CD14-positive monocyte (primary cell): ENCODE results near the gene IER5. TPM values are rescaled to one million over a fixed set of nuclear protein-coding genes. Genes with fewer than 3 reads are reported as not detected.

Experiments used
- DNase-seq, 3 donors: peaks; one replicate each; pipeline ENCODE4 v3.0.0-alpha.2; 2011 to 2022
- H2AFZ ChIP-seq: 2 replicates; pipeline ENCODE4 v1.6.0; 2012; ENCODE audit warnings: mild to moderate bottlenecking, low read depth, low read length, inconsistent platforms; ENCODE audit not compliant: insufficient read depth, poor library complexity, severe bottlenecking
- H3K27ac ChIP-seq, 2 donors: 1 replicate in 1 of 2; 2 replicates in 1 of 2; pipeline ENCODE4 v1.5.1; 2012 to 2013; ENCODE audit warnings: low read length in 2 of 2, control low read depth in 1 of 2, inconsistent platforms in 1 of 2, low read depth in 1 of 2, mild to moderate bottlenecking in 1 of 2
- H3K27me3 ChIP-seq, 2 donors: one replicate each; pipeline versions ENCODE4 v1.6.0 to v1.6.1; 2011 to 2013; ENCODE audit warnings: low read length in 2 of 2; ENCODE audit not compliant: control insufficient read depth in 2 of 2, insufficient read depth in 2 of 2
- H3K36me3 ChIP-seq, 2 donors: replicated peaks in 1 of 2; 1 replicate in 1 of 2; 2 replicates in 1 of 2; pipeline versions ENCODE4 v1.5.1 to v1.6.1; 2012 to 2013; ENCODE audit warnings: low read length in 2 of 2, control low read depth in 1 of 2, inconsistent platforms in 1 of 2, mild to moderate bottlenecking in 1 of 2; ENCODE audit not compliant: insufficient read depth in 2 of 2, control insufficient read depth in 1 of 2
- H3K4me1 ChIP-seq, 2 donors: 1 replicate in 1 of 2; 2 replicates in 1 of 2; pipeline versions ENCODE4 v1.5.1 to v1.6.1; 2012 to 2013; ENCODE audit warnings: low read length in 2 of 2, control low read depth in 1 of 2, inconsistent platforms in 1 of 2, mild to moderate bottlenecking in 1 of 2, moderate library complexity in 1 of 2; ENCODE audit not compliant: insufficient read depth in 2 of 2, control insufficient read depth in 1 of 2
- H3K4me2 ChIP-seq: replicated peaks from 2 replicates; pipeline ENCODE3; 2012; ENCODE audit warnings: low read length, moderate library complexity, mild to moderate bottlenecking; ENCODE audit not compliant: poor library complexity, severe bottlenecking; ENCODE audit errors: extremely low read depth
- H3K4me3 ChIP-seq, 3 experiments: fragments of 200-600 bp in 1 of 3; sonication (generic) in 1 of 3; replicated peaks in 1 of 3; 1 replicate in 2 of 3; 2 replicates in 1 of 3; pipeline ENCODE4 v1.5.1; 2011 to 2013; ENCODE audit warnings: low read length in 3 of 3, mild to moderate bottlenecking in 3 of 3, control low read depth in 2 of 3, low read depth in 2 of 3, inconsistent platforms in 1 of 3, moderate library complexity in 1 of 3
- H3K79me2 ChIP-seq: 2 replicates; pipeline ENCODE4 v1.6.0; 2012; ENCODE audit warnings: mild to moderate bottlenecking, control low read depth, inconsistent platforms, low read length, moderate library complexity; ENCODE audit not compliant: insufficient read depth
- H3K9ac ChIP-seq: 2 replicates; pipeline ENCODE4 v1.6.0; 2017; ENCODE audit warnings: low read length, mild to moderate bottlenecking; ENCODE audit not compliant: insufficient read depth, poor library complexity, severe bottlenecking
- H3K9me3 ChIP-seq, 2 donors: replicated peaks in 1 of 2; 1 replicate in 1 of 2; 2 replicates in 1 of 2; pipeline versions ENCODE4 v1.5.1 to v1.6.1; 2012 to 2013; ENCODE audit warnings: low read length in 2 of 2, control low read depth in 1 of 2; ENCODE audit not compliant: control insufficient read depth in 1 of 2, insufficient read depth in 1 of 2
- H4K20me1 ChIP-seq: 2 replicates; pipeline ENCODE4 v1.6.0; 2012; ENCODE audit warnings: mild to moderate bottlenecking, low read length, control low read depth, moderate library complexity; ENCODE audit not compliant: insufficient read depth
- H3K27ac Mint-ChIP-seq, 7 donors: one replicate each; pipeline ENCODE4 v1.8.0; 2020; ENCODE audit warnings: mild to moderate bottlenecking in 7 of 7, mixed read lengths in 7 of 7, moderate library complexity in 6 of 7, inconsistent platforms in 2 of 7
- H3K27me3 Mint-ChIP-seq, 3 donors: one replicate each; pipeline ENCODE4 v1.8.0; 2021 to 2022; ENCODE audit warnings: low read depth in 3 of 3, mild to moderate bottlenecking in 3 of 3, mixed read lengths in 3 of 3, moderate library complexity in 3 of 3, inconsistent platforms in 1 of 3
- H3K36me3 Mint-ChIP-seq, 2 donors: one replicate each; pipeline ENCODE4 v1.8.0; 2020; ENCODE audit warnings: mixed read lengths in 2 of 2, inconsistent platforms in 1 of 2, mild to moderate bottlenecking in 1 of 2
- H3K4me1 Mint-ChIP-seq: one replicate; pipeline ENCODE4 v1.8.0; 2020; ENCODE audit warnings: mild to moderate bottlenecking, mixed read lengths
- H3K4me3 Mint-ChIP-seq, 2 donors: one replicate each; pipeline ENCODE4 v1.8.0; 2020; ENCODE audit warnings: mild to moderate bottlenecking in 2 of 2, mixed read lengths in 2 of 2, moderate library complexity in 1 of 2
- H3K9me3 Mint-ChIP-seq, 7 donors: one replicate each; pipeline ENCODE4 v1.8.0; 2020 to 2022; ENCODE audit warnings: mixed read lengths in 7 of 7, mild to moderate bottlenecking in 6 of 7, moderate library complexity in 6 of 7, inconsistent platforms in 2 of 7
- WGBS: methylation state at CpG from one replicate; pipeline ENCODE4 v1.1.5; 2013; ENCODE audit warnings: missing lambda C conversion rate; ENCODE audit not compliant: insufficient coverage; 5-methylcytosine and 5-hydroxymethylcytosine counted together
- intact Hi-C, 2 donors: fragments of 100-400 bp; cut with micrococcal nuclease; formaldehyde crosslinking; loops; one replicate each; pipeline versions ENCODE4 v1.15.0 to v1.15.1; 2023
- polyA plus RNA-seq, 3 donors: library from polyadenylated mRNA; depleted of rRNA in 1 of 3; unstranded in 2 of 3; stranded (reverse) in 1 of 3; fragments of 300-500 nt in 2 of 3; fragments of >200 nt in 1 of 3; fragmentation: Illumina TruSeq in 2 of 3; gene quantifications; 1 replicate in 2 of 3; 2 replicates in 1 of 3; pipeline ENCODE4 v1.2.3, GENCODE V29; 2012 to 2021
- TF ChIP-seq, protein P1 (sequence below): fragments of 200-600 bp; IDR thresholded peaks from one replicate; pipeline ENCODE4 v1.8.0; 2022; ENCODE audit warnings: antibody characterized with exemption, mild to moderate bottlenecking

The IER5 gene
- polyA plus RNA-seq, 3 donors: 13.7 to 110 (median 29.0) TPM

DNA sequence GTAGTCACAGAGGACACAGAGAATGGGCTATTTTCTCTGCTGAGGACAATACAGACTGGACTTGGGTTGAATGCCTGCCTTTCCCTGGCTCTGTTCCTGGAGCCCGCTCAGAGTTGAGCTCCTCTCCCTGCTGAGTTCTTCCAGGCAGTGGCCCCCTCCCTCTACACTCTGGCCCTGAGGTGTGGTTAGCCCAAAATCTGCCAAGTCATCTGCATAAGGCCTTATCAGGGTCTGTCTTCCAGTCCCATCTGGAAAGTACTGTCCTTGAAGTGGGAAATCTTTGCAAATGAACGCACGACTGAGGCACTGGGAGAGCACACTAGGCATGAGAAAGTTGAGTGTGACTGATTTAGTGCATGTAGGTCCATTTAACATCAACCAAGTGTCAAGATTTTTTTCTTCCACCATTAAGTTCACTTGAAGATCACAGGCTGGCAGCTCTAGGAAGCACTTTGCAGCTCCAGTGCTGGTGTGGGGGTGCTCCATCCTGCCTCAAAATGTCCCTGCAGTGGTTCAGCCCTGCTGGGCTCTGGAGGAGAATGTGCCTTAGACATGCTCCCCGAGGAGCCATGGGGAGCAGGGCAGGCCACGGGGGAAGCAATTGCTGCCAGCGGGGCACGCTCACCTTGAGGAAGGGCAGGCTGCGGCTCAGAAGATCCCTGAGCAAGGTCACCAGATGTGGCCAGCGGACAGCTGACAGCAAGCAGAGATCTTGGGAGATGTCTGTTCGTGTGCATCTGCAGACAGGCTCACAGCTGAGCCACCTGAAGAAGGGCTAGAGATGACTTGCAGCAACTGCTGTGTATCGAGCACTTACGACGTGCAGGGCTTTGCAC, 41.5 kb downstream of the IER5 start:
- H3K27ac ChIP-seq: peak overlapping the region; percentile 88 to 91
- intact Hi-C loops: loop anchor here in 1 of 2 donors (2.0 kb wide), 1 partner anchor 45 kb away; no protein-coding TSS in a partner anchor
- H2AFZ ChIP-seq: no peak overlapping the region
- H3K9me3 Mint-ChIP-seq: peaks cover 0 to under 1% (median 0%) of the 10 kb centered on the region in 7 donors
- no peaks in the 10 kb centered on the region for H3K79me2 ChIP-seq
- TF ChIP-seq, protein P1, sequence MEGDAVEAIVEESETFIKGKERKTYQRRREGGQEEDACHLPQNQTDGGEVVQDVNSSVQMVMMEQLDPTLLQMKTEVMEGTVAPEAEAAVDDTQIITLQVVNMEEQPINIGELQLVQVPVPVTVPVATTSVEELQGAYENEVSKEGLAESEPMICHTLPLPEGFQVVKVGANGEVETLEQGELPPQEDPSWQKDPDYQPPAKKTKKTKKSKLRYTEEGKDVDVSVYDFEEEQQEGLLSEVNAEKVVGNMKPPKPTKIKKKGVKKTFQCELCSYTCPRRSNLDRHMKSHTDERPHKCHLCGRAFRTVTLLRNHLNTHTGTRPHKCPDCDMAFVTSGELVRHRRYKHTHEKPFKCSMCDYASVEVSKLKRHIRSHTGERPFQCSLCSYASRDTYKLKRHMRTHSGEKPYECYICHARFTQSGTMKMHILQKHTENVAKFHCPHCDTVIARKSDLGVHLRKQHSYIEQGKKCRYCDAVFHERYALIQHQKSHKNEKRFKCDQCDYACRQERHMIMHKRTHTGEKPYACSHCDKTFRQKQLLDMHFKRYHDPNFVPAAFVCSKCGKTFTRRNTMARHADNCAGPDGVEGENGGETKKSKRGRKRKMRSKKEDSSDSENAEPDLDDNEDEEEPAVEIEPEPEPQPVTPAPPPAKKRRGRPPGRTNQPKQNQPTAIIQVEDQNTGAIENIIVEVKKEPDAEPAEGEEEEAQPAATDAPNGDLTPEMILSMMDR: no peak
- no peaks in the 10 kb centered on the region for H3K27me3 ChIP-seq
- no peaks in the 10 kb centered on the region for H4K20me1 ChIP-seq
- peak overlapping the region; percentile 84 to 94 for H3K4me3 Mint-ChIP-seq
- H3K36me3 Mint-ChIP-seq: peaks cover 2 to 3% of the 10 kb centered on the region in 2 donors
- H3K36me3 ChIP-seq: no peaks in the 10 kb centered on the region
- 90% methylated on average over 10 of the region's 13 CpGs for WGBS
- H3K4me1 ChIP-seq: peaks cover 84 to 98% of the 10 kb centered on the region in 2 donors
- H3K4me1 Mint-ChIP-seq: peaks cover 90% of the 10 kb centered on the region
- no peaks in the 10 kb centered on the region for H3K9me3 ChIP-seq
- no peak overlapping the region for H3K9ac ChIP-seq
- peak overlapping the region in 1 of 3 experiments; percentile 75 for H3K4me3 ChIP-seq
- H3K27ac Mint-ChIP-seq: peak overlapping the region; percentile 94 to 99 (median 98)
- no peak for DNase-seq
- peaks cover 0 to 3% (median 2%) of the 10 kb centered on the region in 3 donors for H3K27me3 Mint-ChIP-seq
- H3K4me2 ChIP-seq: peak overlapping the region; percentile 93

DNA sequence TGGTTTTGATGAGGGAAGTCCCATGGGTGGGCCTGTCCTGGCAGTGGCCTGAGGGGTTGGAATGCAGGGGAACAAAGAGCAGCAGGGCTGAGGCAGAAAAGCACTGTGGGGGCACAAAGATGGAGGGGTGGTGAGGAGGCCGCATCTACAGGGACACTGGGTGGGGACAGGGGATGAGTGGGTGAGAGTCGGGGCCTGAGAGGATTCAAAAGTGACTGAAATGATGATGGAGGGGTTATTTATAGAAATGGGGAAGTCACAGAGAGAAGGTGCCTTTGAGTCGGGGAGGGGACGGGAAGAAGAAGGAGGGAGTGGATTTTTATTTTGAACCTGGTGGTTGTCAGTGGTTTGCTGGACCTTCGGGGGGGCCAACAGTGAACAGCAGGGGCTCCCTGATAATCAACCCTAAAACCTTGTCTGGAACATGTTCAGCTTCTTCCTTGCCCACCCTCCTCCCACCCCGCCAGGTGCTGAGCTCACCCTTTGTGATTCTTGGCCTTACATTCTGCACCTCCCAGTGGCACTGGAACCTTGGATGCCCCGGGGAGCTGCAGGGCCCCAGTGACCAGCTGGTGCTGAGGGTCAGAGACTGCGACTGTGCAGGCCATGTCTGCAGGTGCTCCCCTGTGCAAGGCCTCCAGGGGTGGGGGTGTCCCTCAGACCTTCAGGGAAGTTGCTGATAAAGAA, 42.9 kb downstream of the IER5 start:
- Histone ChIP-seq H3K27me3 (no peaks in the 10 kb centered on the region), H3K27ac (peak overlapping the region; percentile 39 to 76), H4K20me1 (no peaks in the 10 kb centered on the region), H3K9me3 (no peaks in the 10 kb centered on the region), H2AFZ (no peak overlapping the region), H3K9ac (no peak overlapping the region), H3K79me2 (no peaks in the 10 kb centered on the region), H3K4me3 (peak overlapping the region in 1 of 3 experiments; percentile 43), H3K4me1 (peaks cover 93 to 100% of the 10 kb centered on the region in 2 donors), H3K4me2 (peak overlapping the region; percentile 59), H3K36me3 (no peaks in the 10 kb centered on the region)
- peak; percentile 67 to 77 (median 68) for DNase-seq
- peak overlapping the region; percentile 85 to 97 (median 96) for H3K27ac Mint-ChIP-seq
- peaks cover 2 to 3% of the 10 kb centered on the region in 2 donors for H3K36me3 Mint-ChIP-seq
- intact Hi-C loops: no loop called here
- peaks cover 98% of the 10 kb centered on the region for H3K4me1 Mint-ChIP-seq
- peak overlapping the region; percentile 59 to 68 for H3K4me3 Mint-ChIP-seq
- H3K27me3 Mint-ChIP-seq: peaks cover 0 to 4% (median 4%) of the 10 kb centered on the region in 3 donors
- TF ChIP-seq, protein P1: no peak
- WGBS: 5% methylated on average over 4 of the region's 8 CpGs
- H3K9me3 Mint-ChIP-seq: peaks cover 0 to 2% (median 0%) of the 10 kb centered on the region in 7 donors
